ENCODE measurements around the gene PPM1L.

The PPM1L gene

DNA sequence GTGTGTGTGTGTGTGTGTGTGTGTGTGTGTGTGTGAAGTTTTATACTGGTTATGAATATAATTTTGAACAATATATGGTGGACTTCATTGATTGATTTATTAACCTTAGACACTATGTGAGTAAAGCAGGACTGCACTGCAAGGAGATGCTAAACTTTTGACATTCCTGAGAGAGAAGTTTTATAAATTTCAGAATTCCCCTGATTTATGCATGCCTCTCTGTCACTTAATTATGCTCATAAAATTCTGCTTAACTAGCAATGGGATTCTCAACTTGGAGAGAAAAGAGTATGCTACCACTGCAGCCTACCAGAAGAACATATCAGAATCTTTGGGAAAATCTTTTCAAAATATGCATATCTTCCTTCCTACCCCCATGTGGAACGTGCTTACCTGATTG lies 204.5 kb downstream of the PPM1L start:
- Histone ChIP-seq H3K79me2 (ENCODE audit: insufficient read depth, low read length) (no peaks in the 10 kb centered on the region), H3K4me1 (ENCODE audit: insufficient read depth, low read length, severe bottlenecking) (no peaks in the 10 kb centered on the region), H3K36me3 (ENCODE audit: insufficient read depth, low read length) (no peaks in the 10 kb centered on the region), H3K4me2 (ENCODE audit: low read length) (no peak overlapping the region), H3K9me2 (ENCODE audit: low read depth, low read length) (no peaks in the 10 kb centered on the region), H3K9me3 (ENCODE audit: low read length) (no peaks in the 10 kb centered on the region), H4K20me1 (ENCODE audit: insufficient read depth, low read length) (no peaks in the 10 kb centered on the region), H3K27ac (ENCODE audit: low read depth, low read length, poor library complexity, severe bottlenecking) (no peak overlapping the region), H3K4me3 (ENCODE audit: low read depth, low read length, poor library complexity, severe bottlenecking) (no peak overlapping the region), H2AFZ (ENCODE audit: low read length) (no peak overlapping the region), H3K27me3 (ENCODE audit: insufficient read depth, low read length) (no peaks in the 10 kb centered on the region), H3F3A (ENCODE audit: insufficient read depth, low read length) (no peaks in the 10 kb centered on the region), H3K9ac (ENCODE audit: low read length) (no peak overlapping the region)
- TF ChIP-seq, protein P1, sequence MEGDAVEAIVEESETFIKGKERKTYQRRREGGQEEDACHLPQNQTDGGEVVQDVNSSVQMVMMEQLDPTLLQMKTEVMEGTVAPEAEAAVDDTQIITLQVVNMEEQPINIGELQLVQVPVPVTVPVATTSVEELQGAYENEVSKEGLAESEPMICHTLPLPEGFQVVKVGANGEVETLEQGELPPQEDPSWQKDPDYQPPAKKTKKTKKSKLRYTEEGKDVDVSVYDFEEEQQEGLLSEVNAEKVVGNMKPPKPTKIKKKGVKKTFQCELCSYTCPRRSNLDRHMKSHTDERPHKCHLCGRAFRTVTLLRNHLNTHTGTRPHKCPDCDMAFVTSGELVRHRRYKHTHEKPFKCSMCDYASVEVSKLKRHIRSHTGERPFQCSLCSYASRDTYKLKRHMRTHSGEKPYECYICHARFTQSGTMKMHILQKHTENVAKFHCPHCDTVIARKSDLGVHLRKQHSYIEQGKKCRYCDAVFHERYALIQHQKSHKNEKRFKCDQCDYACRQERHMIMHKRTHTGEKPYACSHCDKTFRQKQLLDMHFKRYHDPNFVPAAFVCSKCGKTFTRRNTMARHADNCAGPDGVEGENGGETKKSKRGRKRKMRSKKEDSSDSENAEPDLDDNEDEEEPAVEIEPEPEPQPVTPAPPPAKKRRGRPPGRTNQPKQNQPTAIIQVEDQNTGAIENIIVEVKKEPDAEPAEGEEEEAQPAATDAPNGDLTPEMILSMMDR (IDR thresholded peaks at IDR 0.05; ENCODE audit: low read length), result no peak
- TF ChIP-seq EZH2 (IDR thresholded peaks at IDR 0.05; ENCODE audit: borderline replicate concordance, low read length), result no peak

DNA sequence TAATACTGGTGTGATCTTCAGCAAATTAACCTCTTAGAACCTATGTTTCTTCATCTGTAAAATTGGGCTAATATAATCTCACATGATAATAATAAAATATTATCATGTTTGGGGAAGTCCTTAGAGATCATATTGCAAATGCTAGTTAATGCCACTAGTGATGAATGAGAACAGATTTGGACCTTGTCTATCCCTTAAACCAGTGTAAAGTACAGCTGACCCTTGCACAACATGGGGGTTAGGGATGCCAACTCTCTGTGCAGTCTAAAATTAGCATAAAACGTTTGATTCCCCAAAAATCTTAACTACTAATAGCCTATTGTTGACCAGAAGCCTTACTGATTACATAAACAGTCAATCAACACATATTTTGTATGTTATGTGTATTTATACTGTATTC lies 207.9 kb downstream of the PPM1L start:
- Histone ChIP-seq H3F3A (ENCODE audit: insufficient read depth, low read length) (no peaks in the 10 kb centered on the region), H3K27ac (ENCODE audit: low read depth, low read length, poor library complexity, severe bottlenecking) (no peak overlapping the region), H3K9me3 (ENCODE audit: low read length) (no peaks in the 10 kb centered on the region), H3K36me3 (ENCODE audit: insufficient read depth, low read length) (no peaks in the 10 kb centered on the region), H3K4me1 (ENCODE audit: insufficient read depth, low read length, severe bottlenecking) (no peaks in the 10 kb centered on the region), H4K20me1 (ENCODE audit: insufficient read depth, low read length) (no peaks in the 10 kb centered on the region), H3K27me3 (ENCODE audit: insufficient read depth, low read length) (no peaks in the 10 kb centered on the region), H3K9me2 (ENCODE audit: low read depth, low read length) (no peaks in the 10 kb centered on the region), H3K4me2 (ENCODE audit: low read length) (no peak overlapping the region), H3K79me2 (ENCODE audit: insufficient read depth, low read length) (no peaks in the 10 kb centered on the region), H3K9ac (ENCODE audit: low read length) (no peak overlapping the region), H2AFZ (ENCODE audit: low read length) (no peak overlapping the region), H3K4me3 (ENCODE audit: low read depth, low read length, poor library complexity, severe bottlenecking) (no peak overlapping the region)
- TF ChIP-seq EZH2 (IDR thresholded peaks at IDR 0.05; ENCODE audit: borderline replicate concordance, low read length), result no peak

DNA sequence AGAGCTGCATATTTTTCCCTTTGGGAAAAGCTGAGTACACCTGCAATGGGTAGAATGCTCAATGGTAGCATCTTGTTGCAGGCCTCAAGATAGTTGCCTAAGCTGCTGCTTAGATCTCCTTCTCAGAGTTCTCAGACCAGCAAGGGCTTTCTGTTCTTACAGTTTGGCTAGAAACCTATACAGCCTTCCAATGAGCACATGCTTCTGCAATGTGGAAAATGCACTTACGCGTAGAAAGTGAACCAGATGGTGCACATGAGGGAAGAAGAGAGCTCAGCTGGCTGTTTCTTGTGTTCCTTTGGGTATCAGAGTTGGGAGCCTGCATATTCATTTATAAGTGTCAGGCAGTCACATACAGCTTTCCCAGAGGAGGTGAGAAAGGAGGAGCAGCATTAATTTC lies 212.7 kb downstream of the PPM1L start:
- Histone ChIP-seq H3K27me3 (ENCODE audit: insufficient read depth, low read length) (no peaks in the 10 kb centered on the region), H3K4me1 (ENCODE audit: insufficient read depth, low read length, severe bottlenecking) (no peaks in the 10 kb centered on the region), H3K9me3 (ENCODE audit: low read length) (no peaks in the 10 kb centered on the region), H3K79me2 (ENCODE audit: insufficient read depth, low read length) (no peaks in the 10 kb centered on the region), H3K9me2 (ENCODE audit: low read depth, low read length) (peaks cover 5% of the 10 kb centered on the region; the same call in 1 of the 2 replicates), H3K9ac (ENCODE audit: low read length) (no peak overlapping the region), H3K4me3 (ENCODE audit: low read depth, low read length, poor library complexity, severe bottlenecking) (no peak overlapping the region), H3K4me2 (ENCODE audit: low read length) (no peak overlapping the region), H2AFZ (ENCODE audit: low read length) (no peak overlapping the region), H3K27ac (ENCODE audit: low read depth, low read length, poor library complexity, severe bottlenecking) (no peak overlapping the region), H4K20me1 (ENCODE audit: insufficient read depth, low read length) (no peaks in the 10 kb centered on the region), H3K36me3 (ENCODE audit: insufficient read depth, low read length) (no peaks in the 10 kb centered on the region), H3F3A (ENCODE audit: insufficient read depth, low read length) (no peaks in the 10 kb centered on the region)
- TF ChIP-seq, protein P1 (IDR thresholded peaks at IDR 0.05; ENCODE audit: low read length), result no peak
- TF ChIP-seq EZH2 (IDR thresholded peaks at IDR 0.05; ENCODE audit: borderline replicate concordance, low read length), result no peak

DNA sequence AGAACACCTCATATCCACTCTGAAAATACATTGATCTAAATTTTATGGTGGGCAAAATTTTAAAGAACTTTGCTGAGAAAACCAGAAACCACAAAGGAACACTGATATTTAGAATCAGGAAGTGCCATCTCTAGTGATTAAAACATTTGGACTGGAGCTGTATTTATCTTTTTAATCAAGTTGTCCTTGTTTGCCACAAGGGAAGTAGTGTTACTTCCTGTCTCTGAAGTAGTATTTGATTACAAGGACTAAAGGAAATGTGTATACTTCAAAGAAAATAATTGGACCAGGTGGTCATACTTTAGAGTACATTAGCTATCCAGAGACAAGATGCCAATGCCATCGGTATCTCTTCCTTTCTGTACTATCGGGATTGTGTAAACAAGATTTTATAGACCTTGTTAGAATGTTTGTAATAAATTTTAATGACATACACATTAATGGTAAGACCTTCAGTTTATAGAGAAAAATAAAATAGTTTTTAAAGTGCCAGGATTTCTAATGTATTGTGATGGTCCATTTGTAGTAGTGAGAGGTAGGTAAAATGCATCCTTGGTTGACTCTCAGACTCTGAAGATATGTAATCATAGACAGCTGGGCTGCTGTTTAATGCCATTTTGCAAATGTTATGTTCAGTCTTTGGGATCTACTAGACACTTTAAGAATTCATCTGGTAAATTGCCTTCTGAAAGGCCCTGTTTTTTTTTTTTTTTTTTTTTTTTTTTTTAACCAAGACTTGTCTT lies 217.2 kb downstream of the PPM1L start:
- Histone ChIP-seq H2AFZ (ENCODE audit: low read length) (no peak overlapping the region), H3K36me3 (ENCODE audit: insufficient read depth, low read length) (no peaks in the 10 kb centered on the region), H3F3A (ENCODE audit: insufficient read depth, low read length) (no peaks in the 10 kb centered on the region), H4K20me1 (ENCODE audit: insufficient read depth, low read length) (no peaks in the 10 kb centered on the region), H3K9me3 (ENCODE audit: low read length) (no peaks in the 10 kb centered on the region), H3K4me3 (ENCODE audit: low read depth, low read length, poor library complexity, severe bottlenecking) (no peak overlapping the region), H3K4me2 (ENCODE audit: low read length) (no peak overlapping the region), H3K27ac (ENCODE audit: low read depth, low read length, poor library complexity, severe bottlenecking) (no peak overlapping the region), H3K9ac (ENCODE audit: low read length) (no peak overlapping the region), H3K79me2 (ENCODE audit: insufficient read depth, low read length) (no peaks in the 10 kb centered on the region), H3K4me1 (ENCODE audit: insufficient read depth, low read length, severe bottlenecking) (no peaks in the 10 kb centered on the region), H3K27me3 (ENCODE audit: insufficient read depth, low read length) (no peaks in the 10 kb centered on the region), H3K9me2 (ENCODE audit: low read depth, low read length) (peaks cover 5% of the 10 kb centered on the region; the same call in 1 of the 2 replicates)
- TF ChIP-seq, protein P1 (IDR thresholded peaks at IDR 0.05; ENCODE audit: low read length), result no peak
- no peak for TF ChIP-seq EZH2 (IDR thresholded peaks at IDR 0.05; ENCODE audit: borderline replicate concordance, low read length)
